ENCODE measurements around the gene MACC1. TPM values are rescaled to one million over a fixed set of nuclear protein-coding genes. Genes with fewer than 3 reads are reported as not detected.

The MACC1 gene
- total RNA-seq, 1 experiment from 2014 or later: 0.21 TPM

DNA sequence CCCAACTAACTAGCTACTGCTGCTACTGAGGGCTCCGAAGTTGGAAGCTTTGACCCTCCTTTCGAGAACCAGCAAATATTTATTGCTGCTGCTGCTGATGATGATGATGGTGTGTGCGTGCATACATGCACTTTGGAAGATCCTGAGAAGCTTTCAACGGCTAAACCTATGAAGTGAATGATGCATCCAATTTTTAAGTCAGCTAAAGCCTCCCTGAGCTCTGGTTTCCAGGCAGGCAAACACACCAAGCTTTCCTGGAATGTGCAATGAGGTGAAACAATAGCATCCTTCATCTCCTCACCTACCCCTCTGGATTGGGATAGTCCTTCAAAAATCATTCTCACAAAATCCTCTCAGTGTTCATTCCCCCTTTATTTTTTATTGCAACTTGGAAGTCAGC is 13.9 kb downstream of the MACC1 start:
- DNase-seq: no peak
- H3K4me3 ChIP-seq (ENCODE audit: insufficient read depth, low read depth, low read length): no peak overlapping the region
- H3K27me3 ChIP-seq (ENCODE audit: control insufficient read depth, insufficient read depth, low read length): no peaks in the 10 kb centered on the region

DNA sequence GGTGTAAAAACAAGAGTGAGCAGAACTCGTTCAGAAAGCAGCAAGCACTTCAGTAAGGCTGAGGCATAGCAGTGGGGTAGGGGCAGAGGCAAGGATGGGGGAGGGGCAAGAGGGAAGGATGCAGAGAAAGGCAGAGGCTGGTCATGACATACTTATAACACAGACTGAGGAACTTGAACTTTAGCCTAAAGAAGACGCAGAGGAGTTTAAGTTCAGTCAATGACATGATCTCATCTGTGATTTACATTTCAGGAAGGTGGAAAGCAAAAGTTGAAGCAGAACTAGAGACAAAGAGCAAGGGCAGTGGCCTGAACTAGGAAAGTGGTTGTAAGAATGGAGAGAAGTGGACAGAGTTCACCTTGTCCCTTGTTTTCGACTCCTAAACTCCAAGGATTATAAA is 15.8 kb downstream of the MACC1 start:
- H3K27me3 ChIP-seq (ENCODE audit: control insufficient read depth, insufficient read depth, low read length): no peaks in the 10 kb centered on the region
- no peak overlapping the region for H3K4me3 ChIP-seq (ENCODE audit: insufficient read depth, low read depth, low read length)
- DNase-seq: peak; percentile 60
- H3K36me3 ChIP-seq (replicated peaks; ENCODE audit: control insufficient read depth, insufficient read depth, low read length): no peaks in the 10 kb centered on the region

More for the DNA sequence above, 13.9 kb downstream of the MACC1 start:
- H3K36me3 ChIP-seq (replicated peaks; ENCODE audit: control insufficient read depth, insufficient read depth, low read length): no peaks in the 10 kb centered on the region

DNA sequence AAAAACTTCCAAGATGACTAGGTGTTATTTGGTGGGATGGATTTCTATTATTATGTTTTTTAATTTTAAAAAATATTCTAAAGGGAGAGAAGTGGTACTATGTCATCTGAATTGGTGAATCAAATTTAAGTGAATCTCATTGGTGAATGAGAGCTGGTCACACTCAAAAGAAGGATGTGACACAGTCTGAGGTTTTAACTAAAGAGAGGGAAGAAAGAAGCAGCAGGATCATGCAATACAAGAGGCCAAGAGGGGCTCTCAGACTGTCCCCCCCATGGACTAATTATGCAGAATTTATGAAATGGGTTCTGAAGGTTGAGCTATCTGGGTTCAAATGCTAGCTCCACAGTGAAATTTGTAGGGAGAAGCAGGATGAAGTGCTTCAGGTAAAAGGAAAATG is 16.2 kb downstream of the MACC1 start:
- no peaks in the 10 kb centered on the region for H3K27me3 ChIP-seq (ENCODE audit: control insufficient read depth, insufficient read depth, low read length)
- no peaks in the 10 kb centered on the region for H3K36me3 ChIP-seq (replicated peaks; ENCODE audit: control insufficient read depth, insufficient read depth, low read length)
- H3K4me3 ChIP-seq (ENCODE audit: insufficient read depth, low read depth, low read length): no peak overlapping the region
- no peak for DNase-seq

DNA sequence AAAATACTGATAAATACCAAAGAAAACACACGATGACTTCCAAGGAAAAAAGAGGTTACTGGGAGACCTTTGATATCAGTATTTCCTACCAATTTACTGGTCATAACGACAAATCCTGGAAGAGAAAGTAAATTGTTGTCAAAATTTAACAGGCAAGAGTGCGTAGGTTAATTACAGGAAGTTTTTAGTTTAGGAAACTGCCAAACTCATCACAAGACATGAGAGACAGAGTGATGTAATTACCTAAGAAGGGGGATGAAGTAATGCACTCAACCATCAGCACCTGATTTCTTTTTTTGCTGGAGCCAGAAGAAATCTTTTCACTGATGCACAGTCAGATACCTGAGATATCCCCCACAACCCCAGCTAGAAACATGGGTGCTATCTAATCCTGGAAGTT is 16.8 kb downstream of the MACC1 start:
- no peak overlapping the region for H3K4me3 ChIP-seq (ENCODE audit: insufficient read depth, low read depth, low read length)
- H3K36me3 ChIP-seq (replicated peaks; ENCODE audit: control insufficient read depth, insufficient read depth, low read length): no peaks in the 10 kb centered on the region
- DNase-seq: no peak
- no peaks in the 10 kb centered on the region for H3K27me3 ChIP-seq (ENCODE audit: control insufficient read depth, insufficient read depth, low read length)

DNA sequence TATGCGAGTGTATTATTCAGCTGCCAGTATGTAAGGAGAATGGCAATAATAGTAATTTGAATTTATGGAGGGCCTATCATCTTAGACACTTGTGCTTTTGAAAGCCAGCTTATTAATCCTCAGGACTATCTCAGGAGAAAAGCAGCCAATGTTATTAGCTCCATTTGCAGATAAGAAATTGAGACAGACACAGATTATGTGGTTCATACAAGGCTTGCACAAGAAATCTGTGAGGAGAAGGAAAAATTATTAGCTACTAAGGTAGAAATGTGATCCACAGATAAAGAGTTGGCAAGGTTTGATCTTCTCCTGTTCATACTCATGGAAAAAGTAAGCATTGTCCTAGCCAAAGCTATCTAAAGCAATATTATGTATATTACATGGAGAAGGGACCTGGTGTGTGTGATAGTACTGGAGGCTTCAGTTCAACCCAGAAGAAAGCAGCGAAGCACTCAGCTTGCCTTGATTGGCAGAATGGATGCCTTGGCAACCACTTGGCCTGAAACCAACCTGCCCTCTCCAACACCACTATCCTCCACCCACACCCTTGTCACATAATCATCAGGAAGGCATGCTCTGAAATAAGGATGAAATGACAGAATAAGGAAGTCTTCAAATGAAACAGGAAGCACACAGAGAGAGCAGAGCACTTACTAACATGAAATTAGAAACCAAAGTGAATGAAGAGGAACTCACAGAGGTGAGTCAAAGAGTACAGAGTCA is 18.0 kb downstream of the MACC1 start:
- Histone ChIP-seq H3K36me3 (replicated peaks; ENCODE audit: control insufficient read depth, insufficient read depth, low read length) (no peaks in the 10 kb centered on the region), H3K27me3 (ENCODE audit: control insufficient read depth, insufficient read depth, low read length) (no peaks in the 10 kb centered on the region), H3K4me3 (ENCODE audit: insufficient read depth, low read depth, low read length) (no peak overlapping the region)
- no peak for DNase-seq

DNA sequence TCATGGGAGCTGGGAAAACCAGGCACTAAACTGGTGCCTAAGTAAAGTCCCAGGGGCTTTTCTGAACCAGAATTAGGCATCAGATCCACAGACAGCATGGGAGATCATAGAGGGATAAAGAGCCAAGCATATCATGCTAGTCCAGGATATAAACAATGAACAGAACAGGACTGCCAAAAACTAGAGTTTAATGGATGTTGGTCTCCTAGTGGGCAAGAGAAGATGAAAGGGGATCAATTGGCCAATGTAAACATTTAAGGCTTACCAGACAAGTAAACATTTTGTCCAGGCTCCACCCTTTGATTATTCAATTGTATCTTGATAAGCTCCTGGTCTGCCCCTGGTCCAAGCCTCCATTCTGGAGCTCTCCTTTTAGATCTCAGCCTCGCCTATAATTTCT is 18.9 kb downstream of the MACC1 start:
- no peaks in the 10 kb centered on the region for H3K36me3 ChIP-seq (replicated peaks; ENCODE audit: control insufficient read depth, insufficient read depth, low read length)
- DNase-seq: no peak
- H3K4me3 ChIP-seq (ENCODE audit: insufficient read depth, low read depth, low read length): no peak overlapping the region
- H3K27me3 ChIP-seq (ENCODE audit: control insufficient read depth, insufficient read depth, low read length): no peaks in the 10 kb centered on the region

DNA sequence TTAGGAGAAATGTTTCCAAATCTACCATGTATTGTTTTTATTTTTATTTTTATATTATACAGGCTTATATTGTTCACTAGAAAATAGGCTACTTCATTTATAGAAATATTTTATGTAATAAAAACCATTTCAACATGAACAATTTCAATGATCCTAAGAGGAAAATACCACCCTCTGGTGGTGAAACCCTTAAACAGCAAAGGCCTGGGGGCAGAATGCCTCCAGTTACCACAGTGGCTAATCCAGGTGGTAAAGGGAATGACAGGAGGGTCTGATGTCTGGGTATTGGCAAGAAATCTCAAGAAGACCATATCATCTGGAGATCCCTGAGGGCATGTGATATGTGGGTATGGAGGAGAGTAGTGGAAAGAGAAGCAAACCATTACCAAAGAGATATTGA is 19.3 kb downstream of the MACC1 start:
- H3K27me3 ChIP-seq (ENCODE audit: control insufficient read depth, insufficient read depth, low read length): no peaks in the 10 kb centered on the region
- no peaks in the 10 kb centered on the region for H3K36me3 ChIP-seq (replicated peaks; ENCODE audit: control insufficient read depth, insufficient read depth, low read length)
- H3K4me3 ChIP-seq (ENCODE audit: insufficient read depth, low read depth, low read length): no peak overlapping the region
- DNase-seq: peak; percentile 62

DNA sequence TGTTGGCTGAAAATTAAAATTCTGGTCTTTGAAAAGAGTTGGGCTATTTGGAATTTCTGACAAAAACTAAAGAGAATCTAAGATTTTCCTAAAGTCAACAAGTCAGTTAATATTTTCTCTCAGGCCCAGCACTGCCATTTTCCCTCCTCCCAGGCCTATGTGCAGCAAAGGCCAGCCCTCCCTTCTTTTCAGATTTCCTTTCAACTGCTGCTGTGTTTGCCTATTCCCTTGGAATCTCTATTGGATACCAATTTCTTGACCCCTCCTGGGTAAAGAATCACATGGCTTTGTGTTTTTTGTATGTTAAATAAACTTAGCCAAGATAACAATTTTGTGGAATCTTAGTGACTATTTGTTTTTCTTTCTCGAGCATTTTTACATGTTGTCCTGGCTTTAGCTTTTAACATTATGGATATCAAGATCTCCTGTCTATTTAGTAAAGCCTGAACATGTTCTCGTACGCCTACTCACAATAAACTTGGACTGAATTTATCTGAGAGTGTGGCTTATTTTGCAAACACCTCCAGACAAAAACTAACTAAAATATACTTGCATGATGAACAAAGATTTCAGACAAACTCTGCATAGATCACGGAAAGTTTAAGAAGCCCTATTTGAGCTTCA is 19.9 kb downstream of the MACC1 start:
- DNase-seq: no peak
- Histone ChIP-seq H3K27me3 (ENCODE audit: control insufficient read depth, insufficient read depth, low read length) (no peaks in the 10 kb centered on the region), H3K36me3 (replicated peaks; ENCODE audit: control insufficient read depth, insufficient read depth, low read length) (no peaks in the 10 kb centered on the region), H3K4me3 (ENCODE audit: insufficient read depth, low read depth, low read length) (no peak overlapping the region)

DNA sequence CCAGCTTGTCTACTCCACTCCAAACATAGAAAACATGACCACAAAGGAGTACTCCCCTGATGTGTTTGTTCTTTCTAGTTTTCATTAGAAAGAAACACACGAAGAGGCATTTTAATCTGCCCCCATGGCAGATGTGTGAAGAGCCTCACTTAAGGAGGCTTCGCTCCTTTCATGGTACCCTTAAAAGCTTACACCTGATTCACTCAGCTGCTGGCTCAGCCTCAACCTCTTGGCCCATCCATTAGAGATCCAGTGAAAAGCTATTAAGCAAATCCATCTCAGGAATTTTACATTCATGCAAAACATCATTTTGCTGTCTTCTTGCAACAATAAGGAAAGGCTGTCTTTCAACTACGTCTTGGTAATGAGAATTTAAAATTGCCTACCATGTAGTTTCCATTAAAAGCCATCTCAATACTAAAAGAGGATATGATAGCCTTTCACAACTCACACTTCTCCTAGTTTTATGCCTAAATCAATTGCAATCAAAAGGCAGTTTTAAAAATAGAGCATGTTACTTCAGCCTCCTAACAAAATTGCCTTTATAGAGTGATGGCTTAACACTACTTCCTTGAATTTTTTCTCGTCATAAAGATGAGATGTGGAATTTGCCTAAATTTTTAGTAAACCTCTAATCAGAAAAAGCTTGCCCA is 22.7 kb downstream of the MACC1 start:
- Histone ChIP-seq H3K36me3 (replicated peaks; ENCODE audit: control insufficient read depth, insufficient read depth, low read length) (no peaks in the 10 kb centered on the region), H3K27me3 (ENCODE audit: control insufficient read depth, insufficient read depth, low read length) (no peaks in the 10 kb centered on the region), H3K4me3 (ENCODE audit: insufficient read depth, low read depth, low read length) (no peak overlapping the region)
- no peak for DNase-seq

DNA sequence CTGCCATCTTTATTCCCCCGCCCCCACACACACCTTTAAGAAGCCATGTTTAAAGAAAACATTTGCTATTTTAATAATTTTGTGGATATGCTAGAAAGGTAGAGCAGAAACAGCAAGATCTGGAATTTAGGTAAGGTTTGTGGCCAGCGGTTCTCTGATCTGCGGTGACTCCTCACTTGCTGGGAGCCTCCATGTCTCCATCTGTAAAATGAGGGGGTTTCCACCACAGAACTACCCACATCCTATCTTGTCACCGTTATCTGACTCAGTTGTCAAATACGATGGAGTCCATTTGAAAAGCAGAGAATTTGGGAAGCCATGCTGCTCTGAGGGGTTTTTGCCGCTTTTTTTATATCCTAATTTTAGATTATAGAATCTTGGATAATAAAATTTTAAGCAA is 23.3 kb downstream of the MACC1 start:
- H3K27me3 ChIP-seq (ENCODE audit: control insufficient read depth, insufficient read depth, low read length): no peaks in the 10 kb centered on the region
- H3K4me3 ChIP-seq (ENCODE audit: insufficient read depth, low read depth, low read length): no peak overlapping the region
- no peaks in the 10 kb centered on the region for H3K36me3 ChIP-seq (replicated peaks; ENCODE audit: control insufficient read depth, insufficient read depth, low read length)
- DNase-seq: no peak

DNA sequence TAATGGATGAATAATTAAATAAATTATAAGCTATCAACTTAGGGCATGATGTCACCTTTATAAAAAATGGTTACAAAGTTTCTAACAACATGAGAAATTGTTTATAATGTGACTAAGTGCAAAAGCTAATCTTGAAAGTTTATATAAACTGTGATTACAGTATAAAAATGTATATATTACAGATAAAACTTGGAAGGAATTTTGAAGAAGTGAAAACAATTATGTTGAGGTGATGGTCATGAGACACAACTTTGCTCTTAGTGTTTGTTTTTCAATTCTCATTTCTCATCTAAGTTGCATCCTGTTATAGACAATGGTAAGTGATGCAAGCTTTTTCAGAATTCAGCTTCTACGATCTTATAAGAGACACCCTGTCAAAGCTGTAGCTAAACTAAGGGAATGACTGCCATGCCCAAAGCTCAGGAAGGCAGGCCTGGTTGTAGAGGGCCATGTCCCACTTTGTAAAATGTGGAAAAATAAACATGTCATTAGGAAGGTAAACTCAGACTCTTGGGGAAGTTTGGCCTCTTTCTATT is 23.9 kb downstream of the MACC1 start:
- H3K4me3 ChIP-seq (ENCODE audit: insufficient read depth, low read depth, low read length): no peak overlapping the region
- H3K36me3 ChIP-seq (replicated peaks; ENCODE audit: control insufficient read depth, insufficient read depth, low read length): no peaks in the 10 kb centered on the region
- H3K27me3 ChIP-seq (ENCODE audit: control insufficient read depth, insufficient read depth, low read length): no peaks in the 10 kb centered on the region
- no peak for DNase-seq

DNA sequence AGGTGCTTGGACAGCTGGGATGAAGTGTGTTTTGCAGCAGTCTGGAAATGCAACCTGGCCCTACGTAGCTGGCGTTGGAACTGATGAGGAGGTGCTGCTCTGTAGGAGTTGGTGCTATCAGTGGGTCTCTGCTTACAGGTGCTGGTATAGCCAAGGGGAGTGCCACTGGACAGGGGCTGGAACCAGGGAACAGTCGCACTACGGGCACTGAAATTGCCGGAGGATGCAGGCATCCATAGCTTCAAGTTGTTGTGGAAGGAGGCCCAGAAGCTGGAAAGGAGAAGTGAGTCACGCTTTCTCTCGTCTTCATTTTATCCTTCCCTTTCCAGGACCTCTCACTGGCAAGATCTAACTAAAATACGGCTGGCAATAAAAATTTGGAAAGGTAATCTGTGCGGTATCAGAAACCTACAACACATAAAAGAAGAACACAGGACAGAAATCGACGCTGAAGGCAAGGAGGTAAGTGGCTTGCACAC is 25.8 kb downstream of the MACC1 start:
- no peaks in the 10 kb centered on the region for H3K27me3 ChIP-seq (ENCODE audit: control insufficient read depth, insufficient read depth, low read length)
- no peaks in the 10 kb centered on the region for H3K36me3 ChIP-seq (replicated peaks; ENCODE audit: control insufficient read depth, insufficient read depth, low read length)
- DNase-seq: no peak
- no peak overlapping the region for H3K4me3 ChIP-seq (ENCODE audit: insufficient read depth, low read depth, low read length)

DNA sequence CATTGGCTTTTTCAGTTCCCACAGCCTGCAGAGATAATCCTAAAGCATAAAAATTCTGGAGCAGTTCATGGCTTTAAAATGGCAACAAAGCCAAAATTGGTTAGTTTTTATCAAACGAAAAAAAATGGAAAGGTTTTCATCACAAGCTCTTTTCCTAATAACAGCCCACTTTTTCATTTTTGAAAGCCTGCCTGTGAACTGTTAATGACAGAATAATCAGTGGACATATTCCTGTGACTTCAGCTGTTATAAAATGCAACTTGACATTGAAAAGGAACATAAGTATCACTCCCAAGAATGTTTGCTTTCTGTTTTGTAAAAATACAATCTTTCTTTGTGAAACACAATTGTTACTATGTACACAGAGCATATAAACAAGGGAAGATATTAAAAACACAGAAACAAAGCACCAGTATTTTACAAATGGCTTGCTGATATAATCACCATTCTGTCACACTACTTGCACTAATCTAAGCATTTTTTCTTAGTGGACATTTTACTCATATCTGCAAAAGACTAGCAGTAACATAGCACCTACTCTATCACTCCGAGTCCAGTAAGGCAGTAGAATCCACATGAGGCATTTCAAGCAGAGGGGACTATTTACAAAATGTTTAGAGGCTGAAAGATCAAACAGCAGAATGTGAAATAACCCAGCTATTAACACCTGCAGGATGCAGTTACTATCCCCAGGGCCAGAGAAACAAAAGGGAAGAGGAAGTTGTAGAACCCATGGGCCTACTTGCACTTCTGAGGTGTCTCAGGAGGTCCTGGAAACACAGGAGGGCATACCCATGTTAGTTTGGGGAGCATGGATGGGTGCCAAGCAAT is 26.4 kb downstream of the MACC1 start:
- Histone ChIP-seq H3K36me3 (replicated peaks; ENCODE audit: control insufficient read depth, insufficient read depth, low read length) (no peaks in the 10 kb centered on the region), H3K4me3 (ENCODE audit: insufficient read depth, low read depth, low read length) (no peak overlapping the region), H3K27me3 (ENCODE audit: control insufficient read depth, insufficient read depth, low read length) (no peaks in the 10 kb centered on the region)
- DNase-seq: no peak

DNA sequence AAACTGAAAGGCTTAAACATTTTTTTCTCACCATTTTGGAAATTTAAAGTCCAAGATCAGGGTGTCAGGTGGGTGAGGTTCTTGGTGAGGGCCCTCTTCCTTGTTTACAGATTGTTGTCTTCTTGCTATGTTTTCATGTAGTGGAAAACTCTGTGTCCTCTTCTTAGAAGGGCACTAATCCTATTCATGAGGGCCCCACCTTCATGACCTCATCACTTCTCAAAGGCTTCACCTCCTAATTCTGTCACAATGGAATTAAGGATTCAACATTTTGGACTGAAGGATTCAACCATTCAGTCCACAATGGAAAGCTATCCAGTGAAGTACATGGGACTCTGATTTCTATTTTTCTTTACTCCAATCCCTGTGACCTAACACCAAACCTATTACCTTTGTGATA is 27.3 kb downstream of the MACC1 start:
- no peak for DNase-seq
- no peaks in the 10 kb centered on the region for H3K27me3 ChIP-seq (ENCODE audit: control insufficient read depth, insufficient read depth, low read length)
- no peak overlapping the region for H3K4me3 ChIP-seq (ENCODE audit: insufficient read depth, low read depth, low read length)
- H3K36me3 ChIP-seq (replicated peaks; ENCODE audit: control insufficient read depth, insufficient read depth, low read length): no peaks in the 10 kb centered on the region

Data from H7 (cell line).